GM19468 (cell line): ENCODE results near the gene THPO.

Experiments
- ATAC-seq: cut with Tn5 transposase; IDR thresholded peaks from one replicate; pipeline ENCODE4 v1.9.1; 2021; ENCODE audit warnings: mild to moderate bottlenecking, moderate library complexity, moderate number of reproducible peaks; ENCODE audit not compliant: unreplicated experiment; ENCODE audit errors: extremely low read depth

THPO gene

GRCh38 chr3:184377882-184378445 lies at the start of gene THPO:
Gene THPO (minus strand): TSS chr3:184378207. CDS start chr3:184376259, 1,948 bp downstream.
- ATAC-seq = no peak

DNA sequence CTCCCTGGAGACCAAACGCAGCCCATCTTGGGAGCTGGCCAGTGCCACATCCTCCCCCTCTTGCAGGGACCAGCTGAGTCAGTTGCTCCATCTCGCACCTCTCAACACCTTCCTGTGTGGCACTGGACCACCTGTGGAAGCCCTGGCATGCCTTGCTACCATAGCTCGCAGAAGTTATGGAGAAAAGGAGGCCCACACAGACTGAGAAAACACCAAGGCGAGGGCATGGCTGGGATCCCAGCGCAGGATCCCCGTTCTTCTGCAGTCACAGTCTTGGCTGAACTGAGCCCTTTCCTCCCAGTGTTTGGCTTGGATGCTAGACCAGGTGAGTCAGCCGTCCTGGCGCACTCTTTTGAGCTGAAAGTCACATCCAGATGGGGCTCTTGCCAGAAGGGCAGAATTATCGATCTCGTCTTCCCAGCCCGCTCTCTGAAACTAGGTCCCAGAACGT lies 48.7 kb upstream of the THPO start:
- no peak for ATAC-seq

- no peak for ATAC-seq
These were observed 45.6 kb upstream of the THPO start for GRCh38 chr3:184423561-184423960.

DNA sequence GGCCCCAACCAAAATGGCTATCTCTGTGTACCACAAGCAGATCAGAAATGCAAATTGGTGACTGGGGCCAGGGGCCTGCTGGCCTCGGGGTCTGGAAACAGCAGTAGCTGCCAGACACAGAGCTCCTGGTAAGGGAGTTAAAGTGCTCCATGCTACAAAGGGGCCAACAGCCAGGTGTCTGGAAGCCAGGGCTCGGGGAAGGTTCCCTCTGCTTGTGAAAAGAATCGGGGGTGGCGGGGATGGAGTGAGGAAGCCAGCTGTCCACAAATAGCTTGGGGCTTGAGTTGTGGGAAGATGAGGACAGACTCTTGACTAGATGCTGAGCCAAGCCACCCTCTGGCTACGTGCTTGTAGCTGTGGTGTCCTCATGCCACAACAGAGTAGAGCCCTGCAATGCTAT lies 41.2 kb upstream of the THPO start:
- ATAC-seq = no peak

DNA sequence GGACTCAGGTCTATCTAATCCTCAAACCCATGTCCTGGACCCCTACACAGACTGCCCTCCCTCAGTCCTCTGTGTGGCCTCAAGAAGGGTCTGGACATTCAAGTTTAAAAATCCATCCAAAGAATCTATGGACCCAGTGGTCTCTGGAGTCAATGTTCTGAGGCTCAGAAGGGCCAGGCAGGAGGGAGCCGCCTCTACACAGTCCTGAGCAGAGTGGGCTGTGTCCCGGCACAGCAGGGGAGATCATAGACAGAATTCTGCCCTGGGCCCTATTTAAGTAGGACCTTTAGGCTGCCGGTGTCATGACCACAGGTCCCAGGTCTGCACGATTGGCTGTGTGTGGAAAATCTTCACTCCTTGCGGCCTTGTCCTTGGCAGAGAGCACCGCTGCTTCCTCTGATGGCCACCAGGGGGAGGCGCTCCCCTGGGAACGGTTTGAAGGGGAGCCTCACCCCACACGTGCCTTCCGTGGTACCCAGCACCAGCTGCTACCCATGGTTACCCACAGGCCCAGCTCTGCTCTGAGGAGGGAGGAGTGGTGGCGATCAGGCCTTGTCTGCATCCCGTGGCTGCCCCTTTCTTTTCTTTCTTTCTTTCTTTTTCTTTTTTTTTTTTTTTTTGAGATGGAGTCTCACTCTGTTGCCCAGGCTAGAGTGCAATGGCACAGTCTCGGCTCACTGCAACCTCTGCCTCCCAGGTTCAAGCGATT lies 39.8 kb upstream of the THPO start:
- ATAC-seq = no peak

- no peak for ATAC-seq
These were observed 37.1 kb upstream of the THPO start for GRCh38 chr3:184415203-184415490.

DNA sequence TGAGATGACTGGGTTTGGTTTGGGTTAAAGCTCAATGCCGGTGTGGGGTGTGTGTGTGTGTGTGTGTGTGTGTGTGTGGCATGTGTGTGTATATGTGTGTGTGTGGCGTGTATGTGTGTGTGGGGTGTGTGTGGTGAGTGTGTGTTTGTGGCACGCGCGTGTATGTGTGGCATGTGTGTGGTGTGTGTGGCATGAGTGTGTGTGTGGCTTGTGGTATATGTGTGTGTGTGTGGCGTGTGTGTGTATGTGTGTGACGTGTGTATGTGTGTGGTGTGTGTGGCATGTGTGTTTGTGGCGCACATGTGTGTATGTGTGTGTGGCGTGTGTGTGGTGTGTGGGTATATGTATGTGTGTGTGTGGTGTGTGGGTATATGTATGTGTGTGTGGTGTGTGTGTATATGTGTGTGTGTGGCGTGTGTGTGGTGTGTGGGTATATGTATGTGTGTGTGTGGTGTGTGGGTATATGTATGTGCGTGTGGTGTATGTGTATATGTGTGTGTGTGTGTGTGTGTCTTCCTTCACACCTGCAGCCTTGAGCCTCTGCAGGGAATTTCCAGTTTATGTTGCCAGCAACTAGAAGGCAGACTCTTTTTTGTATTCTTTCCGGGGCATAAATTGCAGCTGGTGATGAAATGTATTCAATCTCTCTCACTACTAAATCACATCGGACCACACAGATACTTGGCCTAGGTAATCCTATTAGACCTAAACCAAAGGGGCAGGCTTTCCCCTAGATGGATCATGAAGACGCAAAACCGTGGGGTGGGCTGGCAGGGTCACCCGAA lies 36.6 kb upstream of the THPO start:
- no peak for ATAC-seq

DNA sequence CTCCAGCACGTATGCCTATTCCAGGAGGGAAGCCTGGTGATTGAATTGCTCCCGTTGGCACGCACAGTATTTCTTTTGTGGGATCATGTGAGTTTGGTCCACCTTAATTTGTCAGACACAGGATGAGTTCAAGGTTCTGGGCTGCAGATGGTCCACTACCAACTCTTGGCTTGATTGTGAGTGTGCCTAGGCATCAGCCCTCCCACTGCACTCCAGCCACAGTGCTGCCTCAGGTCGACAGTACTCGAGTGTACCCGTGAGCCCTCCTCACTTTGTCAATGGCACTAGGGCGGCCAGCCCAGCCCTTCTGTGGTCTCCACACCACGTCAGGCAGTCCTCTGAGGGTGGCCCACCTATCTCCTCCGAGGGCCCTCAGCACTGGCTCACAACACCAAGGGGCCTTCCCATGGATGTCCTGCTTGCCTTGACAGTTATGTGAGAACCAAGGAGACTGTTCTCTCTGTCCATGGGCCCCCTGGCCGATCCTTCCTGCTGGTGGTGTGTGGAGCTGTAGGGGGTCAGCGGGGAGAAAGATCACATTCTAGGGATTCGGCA lies 32.0 kb upstream of the THPO start:
- ATAC-seq = no peak

DNA sequence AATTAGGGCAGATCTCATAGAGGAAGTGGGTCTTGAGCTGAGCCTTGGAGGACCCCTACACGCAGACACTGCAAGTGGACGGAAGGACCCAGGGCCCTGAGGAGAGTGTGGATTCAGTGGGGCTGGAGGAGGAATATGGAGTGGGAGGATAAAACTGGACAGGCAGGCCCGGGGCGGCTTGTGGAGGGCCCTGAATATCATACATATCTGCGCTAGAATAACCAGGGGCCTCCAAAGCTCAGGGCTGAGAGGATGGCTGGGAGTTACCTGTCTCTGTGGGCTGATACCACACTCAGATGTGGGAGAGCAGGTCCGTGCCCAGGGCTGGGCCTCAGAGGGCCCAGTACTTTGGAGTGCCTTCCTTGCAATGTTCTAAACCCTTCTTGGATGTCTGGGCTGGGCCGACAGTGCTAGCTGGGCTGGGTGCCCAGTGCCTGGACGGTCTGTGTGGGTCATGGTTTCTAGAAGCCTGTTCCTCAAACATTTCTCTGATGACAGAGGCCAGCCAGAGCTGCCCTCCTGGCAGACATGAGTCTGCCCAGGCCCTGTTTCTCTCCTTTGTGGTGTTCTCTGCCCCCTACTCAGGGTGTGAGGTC lies 31.4 kb upstream of the THPO start:
- ATAC-seq = no peak

DNA sequence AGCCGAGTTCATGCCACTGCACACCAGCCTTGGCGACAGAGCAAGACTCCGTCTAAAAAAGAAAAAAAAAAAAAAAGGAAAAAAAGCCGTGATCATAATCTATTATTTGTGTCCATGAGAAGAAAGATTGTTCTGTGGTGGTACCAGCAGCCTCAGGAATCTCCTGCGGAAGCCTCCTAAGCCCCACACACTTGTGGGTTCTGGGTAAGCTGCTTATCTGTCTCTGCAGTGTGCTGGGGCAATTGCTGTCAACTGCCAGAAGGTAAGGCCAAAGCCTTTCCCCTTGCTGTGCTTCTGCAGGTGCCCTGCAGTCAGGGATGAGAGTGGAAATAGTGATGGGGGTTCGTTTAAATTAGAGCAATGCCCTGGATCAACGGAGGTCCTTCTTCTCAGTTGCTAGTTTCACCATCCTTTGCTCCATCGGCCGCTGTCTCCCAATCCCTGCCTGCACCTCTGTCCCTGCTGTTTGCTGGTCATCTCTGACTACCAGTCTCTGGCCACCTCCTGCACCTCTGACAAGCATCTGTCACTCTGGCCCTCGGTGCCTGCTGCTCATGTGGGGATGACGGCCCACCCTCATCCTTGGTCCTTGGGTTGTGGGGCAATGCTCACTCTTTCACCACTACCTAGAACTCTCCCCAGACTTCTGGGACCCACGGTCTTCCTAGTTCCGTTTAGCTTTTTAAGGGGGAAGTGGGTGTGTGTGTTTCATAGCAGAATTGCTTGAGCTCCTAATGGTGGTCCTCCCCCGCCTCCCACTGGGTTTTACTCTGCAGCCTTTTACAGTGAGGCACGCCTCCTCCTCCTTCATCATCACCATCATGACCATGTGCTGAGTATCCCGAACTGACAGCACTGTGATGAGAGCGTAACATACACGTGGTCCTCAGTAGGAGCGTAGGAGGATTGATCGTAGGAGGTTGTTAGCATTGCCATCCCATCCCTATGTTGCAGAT lies 27.3 kb upstream of the THPO start:
- no peak for ATAC-seq

GRCh38 chr3:184399410-184399809 lies 21.4 kb upstream of the THPO start:
- ATAC-seq = no peak

DNA sequence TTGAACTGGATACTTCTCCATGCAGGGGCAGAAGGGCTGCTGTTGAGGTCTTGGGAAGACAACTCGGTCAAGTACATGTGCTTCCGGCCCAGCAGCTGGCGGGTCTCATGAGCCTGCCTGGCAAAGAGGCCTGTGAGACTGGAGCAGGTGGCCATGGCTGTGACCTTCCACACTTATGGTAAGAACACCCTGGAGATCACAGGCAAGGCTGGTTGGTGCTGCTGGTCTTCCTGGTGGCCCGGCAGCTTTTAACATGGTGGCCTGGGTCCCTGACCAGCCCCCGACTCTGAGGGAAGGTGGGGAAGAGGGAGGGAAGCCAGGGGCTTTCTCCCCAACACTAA lies 17.3 kb upstream of the THPO start:
- no peak for ATAC-seq

- ATAC-seq = no peak
These were observed 13.3 kb upstream of the THPO start for GRCh38 chr3:184391266-184391665.

DNA sequence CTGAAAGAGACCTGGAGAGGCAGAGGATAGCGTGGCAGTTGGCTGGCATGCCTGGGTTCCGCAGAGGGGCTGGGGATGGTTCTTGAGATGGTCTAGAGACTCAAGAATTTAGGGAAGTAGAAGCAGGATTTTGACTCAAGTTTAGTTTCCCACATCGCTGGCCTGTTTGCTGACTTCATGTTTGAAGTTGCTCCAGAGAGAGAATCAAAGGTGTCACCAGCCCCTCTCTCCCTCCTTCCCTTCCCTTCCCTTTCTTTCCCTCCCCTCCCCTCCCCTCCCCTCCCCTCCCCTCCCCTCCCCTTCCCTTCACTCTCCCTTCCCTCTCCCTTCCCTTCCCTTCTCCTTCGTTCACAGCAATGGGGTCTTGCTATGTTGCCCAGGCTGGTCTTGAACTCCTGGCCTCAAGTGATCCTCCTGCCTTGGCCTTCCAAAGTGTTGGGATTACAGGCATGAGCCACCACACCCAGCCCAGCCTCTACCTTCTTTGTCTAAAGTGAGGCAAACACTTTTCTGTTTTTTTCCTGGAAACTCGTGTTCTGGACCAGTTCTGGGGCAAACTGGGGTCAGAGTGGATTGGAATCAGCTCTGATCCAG lies 12.0 kb upstream of the THPO start:
- ATAC-seq = no peak

DNA sequence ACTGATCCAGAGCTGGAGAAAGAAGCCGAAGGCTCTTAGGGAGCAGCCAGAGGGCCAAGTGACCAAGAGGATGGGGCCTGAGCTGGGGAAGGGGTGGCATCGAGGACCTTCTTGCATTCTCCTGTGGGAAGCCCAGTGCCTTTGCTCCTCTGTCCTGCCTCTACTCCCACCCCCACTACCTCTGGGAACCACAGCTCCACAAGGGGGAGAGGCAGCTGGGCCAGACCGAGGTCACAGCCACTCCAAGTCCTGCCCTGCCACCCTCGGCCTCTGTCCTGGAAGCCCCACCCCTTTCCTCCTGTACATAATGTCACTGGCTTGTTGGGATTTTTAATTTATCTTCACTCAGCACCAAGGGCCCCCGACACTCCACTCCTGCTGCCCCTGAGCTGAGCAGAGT lies 11.4 kb upstream of the THPO start:
- no peak for ATAC-seq

GRCh38 chr3:184388936-184389230 lies 10.9 kb upstream of the THPO start:
- ATAC-seq = no peak

- ATAC-seq = no peak
These were observed 10.3 kb upstream of the THPO start for GRCh38 chr3:184388164-184388935.

- ATAC-seq = no peak
These were observed 9.2 kb upstream of the THPO start for GRCh38 chr3:184387174-184387714.
